ENCODE data around the gene MYBPH. TPM values are rescaled to one million over a fixed set of nuclear protein-coding genes. Genes with fewer than 3 reads are reported as not detected.

Gene MYBPH
- total RNA-seq, 1 donor from 2014 or later = not detected

DNA sequence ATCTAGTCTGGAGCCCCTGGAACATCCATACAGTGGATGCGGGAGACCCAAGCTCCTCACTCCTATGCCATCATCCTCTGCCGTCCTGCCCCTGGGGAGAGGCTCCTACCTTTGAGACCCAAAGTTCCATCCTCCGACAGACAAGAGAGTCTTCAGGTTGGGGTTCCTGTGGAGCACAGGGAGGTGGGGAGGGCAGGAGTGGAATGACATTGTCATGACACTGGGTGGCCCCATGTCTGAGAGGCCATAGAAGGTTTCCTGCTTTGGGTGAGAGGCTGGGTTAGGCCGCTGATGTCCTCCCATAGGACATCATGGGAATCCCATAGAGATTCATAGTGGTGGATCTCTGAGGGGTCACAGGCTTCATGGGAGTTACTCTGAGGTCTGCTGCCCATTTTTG is 8.8 kb upstream of the MYBPH start:
- Histone ChIP-seq H4K20me1 (ENCODE audit: insufficient read depth, low read length) (no peaks in the 10 kb centered on the region), H3K9ac (ENCODE audit: low read length) (no peak overlapping the region), H2AFZ (ENCODE audit: low read depth, low read length) (no peak overlapping the region), H3K27me3 (ENCODE audit: insufficient read depth, low read length) (no peaks in the 10 kb centered on the region), H3K4me1 (ENCODE audit: insufficient read depth, low read length) (no peaks in the 10 kb centered on the region), H3K79me2 (ENCODE audit: insufficient read depth, low read length) (no peaks in the 10 kb centered on the region), H3K36me3 (ENCODE audit: insufficient read depth, low read length) (no peaks in the 10 kb centered on the region), H3K9me3 (ENCODE audit: insufficient read depth, low read depth, low read length) (no peaks in the 10 kb centered on the region), H3K4me2 (ENCODE audit: low read length) (no peak overlapping the region), H3K27ac (ENCODE audit: low read depth, low read length) (no peak overlapping the region), H3K4me3 (ENCODE audit: insufficient read depth, low read depth, low read length) (no peak overlapping the region)
- H3K4me1 Mint-ChIP-seq (ENCODE audit: low read depth, unreplicated experiment) = peaks cover 11% of the 10 kb centered on the region
- no peak for TF ChIP-seq EZH2 (IDR thresholded peaks at IDR 0.05; ENCODE audit: insufficient read depth, low read length)
- TF ChIP-seq, protein P1, sequence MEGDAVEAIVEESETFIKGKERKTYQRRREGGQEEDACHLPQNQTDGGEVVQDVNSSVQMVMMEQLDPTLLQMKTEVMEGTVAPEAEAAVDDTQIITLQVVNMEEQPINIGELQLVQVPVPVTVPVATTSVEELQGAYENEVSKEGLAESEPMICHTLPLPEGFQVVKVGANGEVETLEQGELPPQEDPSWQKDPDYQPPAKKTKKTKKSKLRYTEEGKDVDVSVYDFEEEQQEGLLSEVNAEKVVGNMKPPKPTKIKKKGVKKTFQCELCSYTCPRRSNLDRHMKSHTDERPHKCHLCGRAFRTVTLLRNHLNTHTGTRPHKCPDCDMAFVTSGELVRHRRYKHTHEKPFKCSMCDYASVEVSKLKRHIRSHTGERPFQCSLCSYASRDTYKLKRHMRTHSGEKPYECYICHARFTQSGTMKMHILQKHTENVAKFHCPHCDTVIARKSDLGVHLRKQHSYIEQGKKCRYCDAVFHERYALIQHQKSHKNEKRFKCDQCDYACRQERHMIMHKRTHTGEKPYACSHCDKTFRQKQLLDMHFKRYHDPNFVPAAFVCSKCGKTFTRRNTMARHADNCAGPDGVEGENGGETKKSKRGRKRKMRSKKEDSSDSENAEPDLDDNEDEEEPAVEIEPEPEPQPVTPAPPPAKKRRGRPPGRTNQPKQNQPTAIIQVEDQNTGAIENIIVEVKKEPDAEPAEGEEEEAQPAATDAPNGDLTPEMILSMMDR (IDR thresholded peaks at IDR 0.05; ENCODE audit: insufficient read depth, low read depth, low read length) = no peak
- no peaks in the 10 kb centered on the region for H3K36me3 Mint-ChIP-seq (ENCODE audit: low read depth, unreplicated experiment)
- no peak for FAIRE-seq
- H3K9me3 Mint-ChIP-seq (ENCODE audit: unreplicated experiment) = no peaks in the 10 kb centered on the region
- H3K27ac Mint-ChIP-seq (ENCODE audit: unreplicated experiment) = no peak overlapping the region
- peaks cover 26% of the 10 kb centered on the region for H3K27me3 Mint-ChIP-seq (ENCODE audit: low read depth, unreplicated experiment)
- H3K4me3 Mint-ChIP-seq (ENCODE audit: unreplicated experiment) = no peak overlapping the region
- no peak for DNase-seq (ENCODE audit: low read depth)

DNA sequence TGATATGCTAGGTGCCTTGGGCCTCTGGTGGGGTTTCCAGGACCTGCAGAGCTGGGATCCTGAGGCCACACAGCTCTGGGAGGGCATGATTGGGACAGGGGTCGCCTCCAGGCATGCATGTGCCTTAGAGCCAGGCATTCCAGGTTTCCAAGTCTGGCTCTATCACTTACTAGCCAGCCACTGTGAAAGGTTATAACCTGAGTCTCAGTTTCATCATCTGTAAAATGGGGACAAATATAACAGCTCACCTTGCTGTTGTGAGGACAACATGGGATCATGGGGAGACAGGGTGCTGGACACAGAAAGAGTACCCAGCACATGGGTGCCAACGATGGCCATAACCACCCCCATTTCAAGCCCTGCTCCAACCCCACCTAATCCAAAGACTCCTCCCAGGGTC is 8.2 kb upstream of the MYBPH start:
- Mint-ChIP-seq H3K27me3 (ENCODE audit: low read depth, unreplicated experiment) (peaks cover 26% of the 10 kb centered on the region), H3K9me3 (ENCODE audit: unreplicated experiment) (no peaks in the 10 kb centered on the region), H3K4me1 (ENCODE audit: low read depth, unreplicated experiment) (peaks cover 11% of the 10 kb centered on the region), H3K36me3 (ENCODE audit: low read depth, unreplicated experiment) (no peaks in the 10 kb centered on the region), H3K4me3 (ENCODE audit: unreplicated experiment) (no peak overlapping the region), H3K27ac (ENCODE audit: unreplicated experiment) (no peak overlapping the region)
- Histone ChIP-seq H2AFZ (ENCODE audit: low read depth, low read length) (no peak overlapping the region), H3K4me3 (ENCODE audit: insufficient read depth, low read depth, low read length) (no peak overlapping the region), H3K9ac (ENCODE audit: low read length) (no peak overlapping the region), H3K27me3 (ENCODE audit: insufficient read depth, low read length) (no peaks in the 10 kb centered on the region), H4K20me1 (ENCODE audit: insufficient read depth, low read length) (no peaks in the 10 kb centered on the region), H3K27ac (ENCODE audit: low read depth, low read length) (no peak overlapping the region), H3K9me3 (ENCODE audit: insufficient read depth, low read depth, low read length) (no peaks in the 10 kb centered on the region), H3K36me3 (ENCODE audit: insufficient read depth, low read length) (no peaks in the 10 kb centered on the region), H3K79me2 (ENCODE audit: insufficient read depth, low read length) (no peaks in the 10 kb centered on the region), H3K4me1 (ENCODE audit: insufficient read depth, low read length) (no peaks in the 10 kb centered on the region), H3K4me2 (ENCODE audit: low read length) (no peak overlapping the region)
- DNase-seq (ENCODE audit: low read depth) (no peak), FAIRE-seq (no peak)
- no peak for TF ChIP-seq EZH2 (IDR thresholded peaks at IDR 0.05; ENCODE audit: insufficient read depth, low read length)
- TF ChIP-seq, protein P1 (IDR thresholded peaks at IDR 0.05; ENCODE audit: insufficient read depth, low read depth, low read length) = no peak

DNA sequence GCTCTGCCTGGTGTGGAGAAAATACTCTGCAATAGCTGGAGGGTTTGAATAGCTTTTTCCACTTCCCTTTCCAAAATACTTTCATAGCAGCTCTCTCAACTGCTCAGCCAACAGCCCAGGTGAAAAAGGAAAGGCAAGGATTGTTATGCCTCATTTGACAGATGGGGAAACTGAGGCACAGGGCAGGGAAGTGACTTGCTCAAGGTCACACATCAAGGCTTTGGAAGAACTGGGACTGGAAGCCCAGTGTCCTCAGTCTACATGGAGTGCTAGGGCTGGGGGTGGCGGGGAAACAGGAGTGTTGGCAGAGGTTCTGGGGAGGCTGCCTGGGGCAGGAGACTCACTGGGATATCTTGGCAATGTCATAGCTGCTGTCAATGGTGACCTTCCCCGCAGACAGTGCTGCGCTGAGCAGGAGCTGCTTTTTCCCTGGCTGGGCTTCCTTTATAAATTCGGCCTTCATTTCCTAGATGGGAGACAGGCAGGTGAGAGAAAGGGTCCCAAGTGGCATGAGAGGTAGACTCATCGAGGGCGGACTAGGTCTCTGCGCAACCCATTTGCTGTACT is 6.8 kb upstream of the MYBPH start:
- Histone ChIP-seq H3K9me3 (ENCODE audit: insufficient read depth, low read depth, low read length) (no peaks in the 10 kb centered on the region), H3K79me2 (ENCODE audit: insufficient read depth, low read length) (no peaks in the 10 kb centered on the region), H3K27me3 (ENCODE audit: insufficient read depth, low read length) (no peaks in the 10 kb centered on the region), H2AFZ (ENCODE audit: low read depth, low read length) (no peak overlapping the region), H3K4me2 (ENCODE audit: low read length) (no peak overlapping the region), H3K4me1 (ENCODE audit: insufficient read depth, low read length) (peaks cover 8% of the 10 kb centered on the region), H3K27ac (ENCODE audit: low read depth, low read length) (no peak overlapping the region), H3K4me3 (ENCODE audit: insufficient read depth, low read depth, low read length) (no peak overlapping the region), H3K36me3 (ENCODE audit: insufficient read depth, low read length) (no peaks in the 10 kb centered on the region), H4K20me1 (ENCODE audit: insufficient read depth, low read length) (no peaks in the 10 kb centered on the region), H3K9ac (ENCODE audit: low read length) (no peak overlapping the region)
- Mint-ChIP-seq H3K27ac (ENCODE audit: unreplicated experiment) (no peak overlapping the region), H3K27me3 (ENCODE audit: low read depth, unreplicated experiment) (peaks cover 28% of the 10 kb centered on the region), H3K4me1 (ENCODE audit: low read depth, unreplicated experiment) (peaks cover 17% of the 10 kb centered on the region), H3K4me3 (ENCODE audit: unreplicated experiment) (no peak overlapping the region), H3K9me3 (ENCODE audit: unreplicated experiment) (no peaks in the 10 kb centered on the region), H3K36me3 (ENCODE audit: low read depth, unreplicated experiment) (no peaks in the 10 kb centered on the region)
- no peak for FAIRE-seq
- no peak for TF ChIP-seq EZH2 (IDR thresholded peaks at IDR 0.05; ENCODE audit: insufficient read depth, low read length)
- TF ChIP-seq, protein P1 (IDR thresholded peaks at IDR 0.05; ENCODE audit: insufficient read depth, low read depth, low read length) = no peak
- no peak for DNase-seq (ENCODE audit: low read depth)

Measured in astrocyte (in vitro differentiated cells and primary cell).